ENCODE data around the gene MRPL12.

The MRPL12 gene

DNA sequence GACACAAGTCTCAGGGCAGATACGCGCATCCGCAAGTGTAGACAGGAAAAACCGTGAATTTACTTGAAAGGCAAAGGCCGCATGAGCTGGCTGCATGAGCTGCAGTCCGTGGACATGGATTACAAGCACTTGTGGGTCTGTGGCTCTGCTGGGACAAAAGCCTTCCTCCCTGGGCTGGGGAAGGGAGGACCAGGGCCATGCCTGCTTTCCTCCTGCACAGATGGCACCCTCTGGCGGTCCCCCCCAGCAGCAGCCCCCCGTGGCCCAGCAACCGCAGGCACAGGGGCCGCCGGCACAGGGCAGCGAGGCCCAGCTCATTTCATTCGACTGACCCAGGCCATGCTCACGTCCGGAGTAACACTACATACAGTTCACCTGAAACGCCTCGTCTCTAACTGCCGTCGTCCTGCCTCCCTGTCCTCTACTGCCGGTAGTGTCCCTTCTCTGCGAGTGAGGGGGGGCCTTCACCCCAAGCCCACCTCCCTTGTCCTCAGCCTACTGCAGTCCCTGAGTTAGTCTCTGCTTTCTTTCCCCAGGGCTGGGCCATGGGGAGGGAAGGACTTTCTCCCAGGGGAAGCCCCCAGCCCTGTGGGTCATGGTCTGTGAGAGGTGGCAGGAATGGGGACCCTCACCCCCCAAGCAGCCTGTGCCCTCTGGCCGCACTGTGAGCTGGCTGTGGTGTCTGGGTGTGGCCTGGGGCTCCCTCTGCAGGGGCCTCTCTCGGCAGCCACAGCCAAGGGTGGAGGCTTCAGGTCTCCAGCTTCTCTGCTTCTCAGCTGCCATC lies 1.7 kb upstream of the MRPL12 start:
- TF ChIP-seq, protein P1, sequence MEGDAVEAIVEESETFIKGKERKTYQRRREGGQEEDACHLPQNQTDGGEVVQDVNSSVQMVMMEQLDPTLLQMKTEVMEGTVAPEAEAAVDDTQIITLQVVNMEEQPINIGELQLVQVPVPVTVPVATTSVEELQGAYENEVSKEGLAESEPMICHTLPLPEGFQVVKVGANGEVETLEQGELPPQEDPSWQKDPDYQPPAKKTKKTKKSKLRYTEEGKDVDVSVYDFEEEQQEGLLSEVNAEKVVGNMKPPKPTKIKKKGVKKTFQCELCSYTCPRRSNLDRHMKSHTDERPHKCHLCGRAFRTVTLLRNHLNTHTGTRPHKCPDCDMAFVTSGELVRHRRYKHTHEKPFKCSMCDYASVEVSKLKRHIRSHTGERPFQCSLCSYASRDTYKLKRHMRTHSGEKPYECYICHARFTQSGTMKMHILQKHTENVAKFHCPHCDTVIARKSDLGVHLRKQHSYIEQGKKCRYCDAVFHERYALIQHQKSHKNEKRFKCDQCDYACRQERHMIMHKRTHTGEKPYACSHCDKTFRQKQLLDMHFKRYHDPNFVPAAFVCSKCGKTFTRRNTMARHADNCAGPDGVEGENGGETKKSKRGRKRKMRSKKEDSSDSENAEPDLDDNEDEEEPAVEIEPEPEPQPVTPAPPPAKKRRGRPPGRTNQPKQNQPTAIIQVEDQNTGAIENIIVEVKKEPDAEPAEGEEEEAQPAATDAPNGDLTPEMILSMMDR (conservative IDR thresholded peaks at IDR 0.05; ENCODE audit: low read length), result no peak
- H3K4me3 ChIP-seq (ENCODE audit: low read length), result peak overlapping the region; percentile 89
- no peak for DNase-seq (ENCODE audit: low read depth)

DNA sequence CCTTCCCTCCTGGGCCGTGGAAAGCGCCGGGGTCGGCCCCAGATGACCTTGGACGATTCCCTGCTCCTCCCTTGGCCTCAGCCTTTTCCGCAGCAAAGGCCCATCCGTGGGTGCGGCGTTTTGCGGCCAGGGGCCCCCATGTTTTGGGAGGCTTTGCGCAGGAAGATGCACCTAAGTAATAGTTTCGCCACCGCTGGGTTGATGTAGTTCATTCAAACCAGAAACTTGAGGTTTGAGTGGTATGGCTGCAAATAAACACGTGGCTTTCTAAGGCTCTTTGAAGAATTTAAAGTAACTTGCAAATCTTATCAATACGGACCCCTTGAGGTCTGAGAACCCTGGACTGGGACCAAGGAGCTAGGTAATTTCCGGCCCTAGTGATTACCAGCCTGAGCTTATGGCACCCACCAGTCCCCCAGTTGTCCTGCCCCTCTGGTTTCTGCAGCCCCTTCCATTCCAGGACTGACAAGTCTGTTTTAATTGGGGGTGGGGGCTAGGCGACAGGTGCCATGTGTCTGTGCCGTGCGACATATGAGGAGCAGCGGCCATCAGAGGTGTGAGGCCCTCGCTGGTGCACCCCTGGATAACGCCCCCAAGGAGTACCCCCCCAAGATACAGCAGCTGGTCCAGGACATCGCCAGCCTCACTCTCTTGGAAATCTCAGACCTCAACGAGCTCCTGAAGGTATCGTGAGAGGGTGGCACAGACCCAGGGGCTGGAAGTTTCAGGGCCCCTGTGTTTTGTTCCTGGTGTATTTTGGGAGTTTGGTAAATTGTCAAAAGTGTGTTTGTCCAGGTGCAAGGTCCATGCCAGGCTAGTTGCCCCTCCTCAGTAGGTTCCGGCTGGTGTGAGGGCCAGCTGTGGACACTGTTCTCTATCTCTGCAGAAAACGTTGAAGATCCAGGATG lies 834 bp downstream of the MRPL12 start:
- H3K4me3 ChIP-seq (ENCODE audit: low read length), result peak overlapping the region; percentile 89
- TF ChIP-seq, protein P1 (conservative IDR thresholded peaks at IDR 0.05; ENCODE audit: low read length), result no peak
- no peak for DNase-seq (ENCODE audit: low read depth)

DNA sequence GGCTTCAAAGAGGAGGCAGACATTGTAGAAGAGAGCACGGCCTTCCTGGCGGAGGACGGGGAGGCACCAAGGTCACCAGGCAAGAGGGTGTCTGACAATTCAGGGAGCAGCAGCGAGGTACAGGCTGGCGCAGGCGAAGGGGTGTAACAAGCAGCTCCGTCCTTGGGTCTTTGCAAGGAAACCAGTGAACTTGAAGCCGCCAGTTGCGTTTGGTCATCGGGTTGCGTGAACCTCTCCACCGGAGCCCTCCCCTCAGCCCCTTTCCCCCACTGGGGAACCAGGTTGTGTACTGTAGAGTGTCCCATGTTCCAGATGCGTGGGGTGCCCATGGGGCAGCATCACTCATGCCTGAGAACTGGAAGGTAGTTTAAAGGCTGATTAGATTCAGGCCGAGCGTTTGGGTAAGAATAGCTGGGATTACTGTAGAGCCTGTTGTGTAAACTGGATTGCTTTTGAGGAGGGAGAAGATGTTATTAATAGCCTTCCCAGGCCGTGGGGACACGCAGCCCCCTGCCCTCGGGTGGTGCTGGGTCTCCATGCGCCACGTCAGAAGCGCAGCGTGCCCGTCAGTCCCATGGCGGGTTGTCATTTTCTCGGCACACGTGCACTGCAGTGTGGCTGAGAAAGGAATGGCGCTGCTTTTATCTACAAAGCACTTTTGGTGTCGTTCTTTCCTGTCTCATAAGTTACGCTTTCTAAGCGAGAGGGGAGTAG lies 2.5 kb downstream of the MRPL12 start:
- TF ChIP-seq, protein P1 (conservative IDR thresholded peaks at IDR 0.05; ENCODE audit: low read length), result no peak
- no peak for DNase-seq (ENCODE audit: low read depth)
- H3K4me3 ChIP-seq (ENCODE audit: low read length), result no peak overlapping the region

DNA sequence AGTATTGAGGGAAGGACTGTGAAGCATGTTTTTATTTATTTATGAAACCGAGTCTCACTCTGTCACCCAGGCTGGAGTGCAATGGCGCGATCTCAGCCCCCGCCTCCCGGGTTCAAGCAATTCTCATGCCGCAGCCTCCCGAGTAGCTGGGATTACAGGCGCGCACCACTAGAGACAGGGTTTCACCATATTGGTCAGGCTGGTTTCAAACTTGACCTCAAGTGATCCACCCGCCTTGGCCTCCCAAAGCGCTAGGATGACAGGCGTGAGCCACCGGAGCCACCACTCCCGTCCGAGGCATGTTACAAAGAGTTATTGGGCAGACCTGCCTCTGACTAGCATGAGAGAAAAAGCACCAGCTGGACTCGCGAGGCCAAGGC lies 3.1 kb downstream of the MRPL12 start:
- DNase-seq (ENCODE audit: low read depth), result no peak
- no peak overlapping the region for H3K4me3 ChIP-seq (ENCODE audit: low read length)
- TF ChIP-seq, protein P1 (conservative IDR thresholded peaks at IDR 0.05; ENCODE audit: low read length), result no peak

DNA sequence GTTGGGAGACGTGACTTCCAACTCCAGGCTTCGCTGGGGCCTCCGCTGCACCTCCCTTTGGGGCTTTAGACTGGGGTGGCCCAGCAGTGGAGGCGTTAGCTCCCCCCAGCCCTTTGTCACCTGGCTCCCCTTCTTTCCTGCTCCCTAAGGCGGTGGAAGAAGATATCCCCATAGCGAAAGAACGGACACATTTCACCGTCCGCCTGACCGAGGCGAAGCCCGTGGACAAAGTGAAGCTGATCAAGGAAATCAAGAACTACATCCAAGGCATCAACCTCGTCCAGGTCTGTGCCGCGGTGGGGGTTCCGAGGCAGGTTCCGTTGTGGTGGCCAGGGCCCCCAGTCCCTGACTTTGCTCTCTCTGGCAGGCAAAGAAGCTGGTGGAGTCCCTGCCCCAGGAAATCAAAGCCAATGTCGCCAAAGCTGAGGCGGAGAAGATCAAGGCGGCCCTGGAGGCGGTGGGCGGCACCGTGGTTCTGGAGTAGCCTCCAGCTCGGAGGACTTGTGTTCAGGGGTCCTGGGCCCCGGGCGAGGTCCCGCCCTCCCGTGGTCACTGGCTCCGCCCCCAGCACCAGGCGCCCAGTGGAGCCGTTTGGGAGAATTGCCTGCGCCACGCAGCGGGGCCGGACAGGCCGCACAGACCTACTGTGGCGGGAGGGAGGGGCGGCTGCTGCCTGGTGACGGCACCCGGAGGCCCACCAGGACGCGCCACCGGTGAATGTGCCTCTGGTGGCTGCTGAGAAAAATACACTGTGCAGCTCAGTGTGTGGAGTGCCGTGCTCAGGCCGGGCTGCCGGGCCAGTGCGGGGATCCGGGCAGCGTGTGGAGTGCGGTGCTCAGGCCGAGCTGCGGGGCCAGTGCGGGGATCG lies 3.8 kb downstream of the MRPL12 start:
- TF ChIP-seq, protein P1 (conservative IDR thresholded peaks at IDR 0.05; ENCODE audit: low read length), result no peak
- H3K4me3 ChIP-seq (ENCODE audit: low read length), result no peak overlapping the region

More for the DNA sequence above, 3.8 kb downstream of the MRPL12 start:
- DNase-seq (ENCODE audit: low read depth), result no peak

Measured in AG10803 (cell line).